ENCODE measurements around the gene E4F1. TPM values are rescaled to one million over a fixed set of nuclear protein-coding genes. Genes with fewer than 3 reads are reported as not detected.

The E4F1 gene
- total RNA-seq, 2 experiments from 2014 or later: 31.8 to 33.8 TPM

GRCh38 chr16:2229632-2230250, 6.3 kb downstream of the E4F1 start:
- H3K27me3 Mint-ChIP-seq: no peaks in the 10 kb centered on the region
- H3K4me3 ChIP-seq (ENCODE audit: low read length): no peak overlapping the region
- peaks cover 11% of the 10 kb centered on the region for H3K4me1 ChIP-seq (ENCODE audit: insufficient read depth, low read length)
- H3K36me3 ChIP-seq (ENCODE audit: insufficient read depth, low read length): peaks cover 67% of the 10 kb centered on the region
- no peak overlapping the region for H3K4me3 Mint-ChIP-seq
- DNase-seq: no peak
- peaks cover 4% of the 10 kb centered on the region for H3K4me1 Mint-ChIP-seq (ENCODE audit: low read depth)
- no peak overlapping the region for H3K27ac Mint-ChIP-seq
- H3K9me3 ChIP-seq (ENCODE audit: control insufficient read depth in 1 of 2, insufficient read depth in 1 of 2, low read length in 2 of 2): no peaks in the 10 kb centered on the region
- ChIA-PET CTCF (no interaction called here), POLR2A (interaction anchor here (1.5 kb wide), 1 partner anchor 15 kb away, joined by 4 read pairs; the partner anchor contains the start of gene PGP)
- no peak for ATAC-seq (ENCODE audit: poor library complexity)
- peaks cover 23% of the 10 kb centered on the region for H3K36me3 Mint-ChIP-seq (ENCODE audit: low read depth)
- no peaks in the 10 kb centered on the region for H3K27me3 ChIP-seq (ENCODE audit: control insufficient read depth in 1 of 2, insufficient read depth in 2 of 2, low read length in 2 of 2)
- no peaks in the 10 kb centered on the region for H3K9me3 Mint-ChIP-seq
- no peak for TF ChIP-seq CTCF (IDR thresholded peaks at IDR 0.05)
- no peak overlapping the region for H3K27ac ChIP-seq (ENCODE audit: low read depth in 1 of 2, low read length in 2 of 2)
- intact Hi-C loops (cut with DNase I, micrococcal nuclease): no loop called here

- CTCF ChIA-PET: no interaction called here
- no peak for DNase-seq
- no peak overlapping the region for H3K27ac ChIP-seq (ENCODE audit: low read depth in 1 of 2, low read length in 2 of 2)
- H3K9me3 ChIP-seq (ENCODE audit: control insufficient read depth in 1 of 2, insufficient read depth in 1 of 2, low read length in 2 of 2): no peaks in the 10 kb centered on the region
- Mint-ChIP-seq H3K4me3 (no peak overlapping the region), H3K36me3 (ENCODE audit: low read depth) (peaks cover 28% of the 10 kb centered on the region), H3K27me3 (peaks cover 2% of the 10 kb centered on the region), H3K27ac (no peak overlapping the region), H3K4me1 (ENCODE audit: low read depth) (peaks cover 4% of the 10 kb centered on the region), H3K9me3 (no peaks in the 10 kb centered on the region)
- POLR2A ChIA-PET: interaction anchor here (1.5 kb wide), 1 partner anchor 16 kb away, joined by 4 read pairs; the partner anchor contains the start of gene PGP
- H3K27me3 ChIP-seq (ENCODE audit: control insufficient read depth in 1 of 2, insufficient read depth in 2 of 2, low read length in 2 of 2): no peaks in the 10 kb centered on the region
- no peak for ATAC-seq (ENCODE audit: poor library complexity)
- peaks cover 70% of the 10 kb centered on the region for H3K36me3 ChIP-seq (ENCODE audit: insufficient read depth, low read length)
- no peak for TF ChIP-seq CTCF (IDR thresholded peaks at IDR 0.05)
- intact Hi-C loops (cut with DNase I, micrococcal nuclease): no loop called here
- peaks cover 5% of the 10 kb centered on the region for H3K4me1 ChIP-seq (ENCODE audit: insufficient read depth, low read length)
- H3K4me3 ChIP-seq (ENCODE audit: low read length): no peak overlapping the region
These were observed 7.0 kb downstream of the E4F1 start for GRCh38 chr16:2230376-2230775.

DNA sequence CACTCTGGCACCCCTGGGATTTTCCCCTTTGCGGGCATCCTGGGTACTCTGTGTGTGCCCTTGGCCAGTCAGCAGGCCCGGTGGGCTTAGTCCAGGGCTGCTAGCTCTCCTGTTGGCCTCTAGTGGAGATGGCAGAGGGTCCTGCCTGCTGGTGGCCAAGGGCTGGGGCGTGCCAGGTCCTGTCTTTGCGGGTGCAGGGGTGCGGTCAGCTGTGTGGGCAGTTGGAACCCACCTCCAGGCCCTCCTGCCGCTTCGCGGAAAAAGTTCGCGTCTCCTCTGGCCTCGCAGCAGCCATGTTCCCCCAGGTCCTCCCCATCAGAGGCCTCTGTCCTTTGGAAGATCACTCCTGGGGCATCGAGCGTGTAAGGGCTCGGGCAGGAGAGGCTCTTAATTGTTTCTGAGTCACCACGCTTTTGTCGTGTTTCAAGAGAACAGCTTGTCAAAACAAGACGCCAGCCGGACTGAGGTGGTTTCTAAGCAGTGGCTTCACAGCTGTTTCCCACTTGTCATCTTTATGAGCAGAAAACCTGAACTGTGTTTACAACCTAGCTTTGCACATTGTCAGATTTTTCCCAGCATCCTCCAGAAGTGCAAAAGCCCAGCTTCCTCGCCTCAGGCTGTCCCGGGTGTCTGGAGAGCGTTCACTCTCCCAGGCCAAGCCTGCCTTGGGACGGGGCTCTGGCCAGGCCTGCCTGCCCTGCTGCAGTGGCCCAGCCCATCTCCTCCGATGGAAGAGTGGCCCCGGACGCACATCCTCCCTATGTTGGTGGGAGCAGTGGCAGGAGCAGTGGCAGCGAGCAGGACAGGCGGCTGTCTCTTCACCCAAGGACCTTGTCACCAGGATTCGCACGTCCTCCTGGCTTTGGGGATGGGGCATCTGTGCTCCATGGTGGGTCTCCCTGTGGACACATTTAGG, 7.9 kb downstream of the E4F1 start:
- Histone ChIP-seq H3K4me1 (ENCODE audit: insufficient read depth, low read length) (peaks cover 2% of the 10 kb centered on the region), H3K36me3 (ENCODE audit: insufficient read depth, low read length) (peaks cover 70% of the 10 kb centered on the region), H3K27ac (ENCODE audit: low read depth in 1 of 2, low read length in 2 of 2) (no peak overlapping the region), H3K27me3 (ENCODE audit: control insufficient read depth in 1 of 2, insufficient read depth in 2 of 2, low read length in 2 of 2) (peaks cover 0 to 4% of the 10 kb centered on the region in 2 experiments), H3K4me3 (ENCODE audit: low read length) (no peak overlapping the region), H3K9me3 (ENCODE audit: control insufficient read depth in 1 of 2, insufficient read depth in 1 of 2, low read length in 2 of 2) (no peaks in the 10 kb centered on the region)
- Mint-ChIP-seq H3K36me3 (ENCODE audit: low read depth) (peaks cover 30% of the 10 kb centered on the region), H3K27ac (no peak overlapping the region), H3K4me1 (ENCODE audit: low read depth) (peaks cover under 1% of the 10 kb centered on the region), H3K4me3 (no peak overlapping the region), H3K27me3 (peaks cover 4% of the 10 kb centered on the region), H3K9me3 (no peaks in the 10 kb centered on the region)
- DNase-seq (no peak), ATAC-seq (ENCODE audit: poor library complexity) (no peak)
- POLR2A ChIA-PET: no interaction called here
- no peak for TF ChIP-seq CTCF (IDR thresholded peaks at IDR 0.05)
- intact Hi-C loops (cut with DNase I, micrococcal nuclease): no loop called here
- CTCF ChIA-PET: no interaction called here
